HepG2 (cell line): ENCODE measurements around the gene F2RL3.

Source experiments
- EED ChIP-seq: sonication (generic); formaldehyde crosslinking; IDR thresholded peaks from 2 replicates; pipeline ENCODE4 v1.5.0; 2020; ENCODE audit warnings: mild to moderate bottlenecking, missing genetic modification reagents
- EZH2 ChIP-seq: conservative IDR thresholded peaks from 2 replicates; pipeline ENCODE4 v1.6.1; 2012; ENCODE audit warnings: mild to moderate bottlenecking, low read depth, low read length, moderate library complexity
- FOXK1 ChIP-seq: sonication (generic); formaldehyde crosslinking; IDR thresholded peaks from 2 replicates; pipeline ENCODE4 v1.4.0; 2020; ENCODE audit warnings: low read depth, missing genetic modification reagents, borderline replicate concordance
- HOXA5 ChIP-seq: sonication (generic); formaldehyde crosslinking; IDR thresholded peaks from 2 replicates; pipeline ENCODE4 v1.4.0; 2020; ENCODE audit warnings: missing genetic modification reagents
- NFE2L2 ChIP-seq: fragments of 150-350 bp; IDR thresholded peaks from 2 replicates; pipeline ENCODE4 v1.6.1; 2014; ENCODE audit warnings: low read length
- TCF7L2 ChIP-seq: IDR thresholded peaks from 2 replicates; pipeline ENCODE4 v1.6.1; 2011; ENCODE audit warnings: mild to moderate bottlenecking, low read depth, low read length, moderate library complexity
- ZFP36 ChIP-seq: fragments of 150-350 bp; IDR thresholded peaks from 2 replicates; pipeline ENCODE4 v1.6.1; 2018; ENCODE audit warnings: borderline replicate concordance, low read length, low read depth; ENCODE audit not compliant: partially characterized antibody
- ZNF33A ChIP-seq: sonication (generic); formaldehyde crosslinking; IDR thresholded peaks from 2 replicates; pipeline ENCODE4 v1.5.1; 2020; ENCODE audit warnings: missing genetic modification reagents, mild to moderate bottlenecking, moderate library complexity, borderline replicate concordance
- TF ChIP-seq, protein P1 (sequence below): sonication (generic); formaldehyde crosslinking; IDR thresholded peaks from 2 replicates; pipeline ENCODE4 v1.5.0; 2020; ENCODE audit warnings: mild to moderate bottlenecking, missing genetic modification reagents, moderate library complexity
- TF ChIP-seq, protein P2 (sequence below): IDR thresholded peaks from 2 replicates; pipeline ENCODE4 v1.6.1; 2016; ENCODE audit warnings: missing compliant biosample characterization, missing genetic modification reagents, borderline replicate concordance

- TF ChIP-seq EED (CRISPR knock-in tag) (no peak), EZH2 (no peak), ZNF33A (CRISPR knock-in tag) (no peak), HOXA5 (CRISPR knock-in tag) (no peak), TCF7L2 (no peak), ZFP36 (no peak), NFE2L2 (no peak), FOXK1 (CRISPR knock-in tag) (no peak)
- TF ChIP-seq, protein P1, sequence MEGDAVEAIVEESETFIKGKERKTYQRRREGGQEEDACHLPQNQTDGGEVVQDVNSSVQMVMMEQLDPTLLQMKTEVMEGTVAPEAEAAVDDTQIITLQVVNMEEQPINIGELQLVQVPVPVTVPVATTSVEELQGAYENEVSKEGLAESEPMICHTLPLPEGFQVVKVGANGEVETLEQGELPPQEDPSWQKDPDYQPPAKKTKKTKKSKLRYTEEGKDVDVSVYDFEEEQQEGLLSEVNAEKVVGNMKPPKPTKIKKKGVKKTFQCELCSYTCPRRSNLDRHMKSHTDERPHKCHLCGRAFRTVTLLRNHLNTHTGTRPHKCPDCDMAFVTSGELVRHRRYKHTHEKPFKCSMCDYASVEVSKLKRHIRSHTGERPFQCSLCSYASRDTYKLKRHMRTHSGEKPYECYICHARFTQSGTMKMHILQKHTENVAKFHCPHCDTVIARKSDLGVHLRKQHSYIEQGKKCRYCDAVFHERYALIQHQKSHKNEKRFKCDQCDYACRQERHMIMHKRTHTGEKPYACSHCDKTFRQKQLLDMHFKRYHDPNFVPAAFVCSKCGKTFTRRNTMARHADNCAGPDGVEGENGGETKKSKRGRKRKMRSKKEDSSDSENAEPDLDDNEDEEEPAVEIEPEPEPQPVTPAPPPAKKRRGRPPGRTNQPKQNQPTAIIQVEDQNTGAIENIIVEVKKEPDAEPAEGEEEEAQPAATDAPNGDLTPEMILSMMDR (CRISPR knock-in tag): no peak
- TF ChIP-seq, protein P2, sequence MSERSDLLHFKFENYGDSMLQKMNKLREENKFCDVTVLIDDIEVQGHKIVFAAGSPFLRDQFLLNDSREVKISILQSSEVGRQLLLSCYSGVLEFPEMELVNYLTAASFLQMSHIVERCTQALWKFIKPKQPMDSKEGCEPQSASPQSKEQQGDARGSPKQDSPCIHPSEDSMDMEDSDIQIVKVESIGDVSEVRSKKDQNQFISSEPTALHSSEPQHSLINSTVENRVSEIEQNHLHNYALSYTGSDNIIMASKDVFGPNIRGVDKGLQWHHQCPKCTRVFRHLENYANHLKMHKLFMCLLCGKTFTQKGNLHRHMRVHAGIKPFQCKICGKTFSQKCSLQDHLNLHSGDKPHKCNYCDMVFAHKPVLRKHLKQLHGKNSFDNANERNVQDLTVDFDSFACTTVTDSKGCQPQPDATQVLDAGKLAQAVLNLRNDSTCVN (CRISPR knock-in tag): no peak
Measured at GRCh38 chr19:16853066-16853465, 35.7 kb upstream of the F2RL3 start.
